Measurements from ENCODE around the gene ARRB2.

The ARRB2 gene

GRCh38 chr17:4744999-4745969 lies 34.9 kb downstream of the ARRB2 start:
- Histone ChIP-seq H3K9me2 (replicated peaks; ENCODE audit: insufficient read depth, low read length) (no peaks in the 10 kb centered on the region), H3K79me2 (ENCODE audit: insufficient read depth, low read length) (no peaks in the 10 kb centered on the region), H3K4me3 (ENCODE audit: insufficient read depth, low read length, poor library complexity, severe bottlenecking) (no peak overlapping the region), H3K9me3 (ENCODE audit: insufficient read depth, low read length) (no peaks in the 10 kb centered on the region), H2AFZ (ENCODE audit: low read depth, low read length, severe bottlenecking) (no peak overlapping the region), H3F3A (ENCODE audit: insufficient read depth) (no peaks in the 10 kb centered on the region), H4K20me1 (ENCODE audit: low read depth, low read length) (no peaks in the 10 kb centered on the region), H3K9ac (ENCODE audit: low read length) (no peak overlapping the region), H3K4me2 (ENCODE audit: low read depth, low read length, poor library complexity, severe bottlenecking) (no peak overlapping the region), H3K36me3 (ENCODE audit: low read length) (no peaks in the 10 kb centered on the region), H3K27ac (ENCODE audit: low read depth, low read length) (no peak overlapping the region), H3K27me3 (ENCODE audit: low read length) (no peaks in the 10 kb centered on the region)
- TF ChIP-seq CTCF (IDR thresholded peaks at IDR 0.05; ENCODE audit: insufficient read depth, low read length, poor library complexity, severe bottlenecking) (no peak), EZH2phosphoT487 (conservative IDR thresholded peaks at IDR 0.05; ENCODE audit: low read length) (no peak)

GRCh38 chr17:4747847-4748246 lies 37.4 kb downstream of the ARRB2 start:
- Histone ChIP-seq H3K36me3 (ENCODE audit: low read length) (no peaks in the 10 kb centered on the region), H3K27me3 (ENCODE audit: low read length) (no peaks in the 10 kb centered on the region), H3K9me2 (replicated peaks; ENCODE audit: insufficient read depth, low read length) (no peaks in the 10 kb centered on the region), H3K27ac (ENCODE audit: low read depth, low read length) (no peak overlapping the region), H3K4me3 (ENCODE audit: insufficient read depth, low read length, poor library complexity, severe bottlenecking) (no peak overlapping the region), H3K9me3 (ENCODE audit: insufficient read depth, low read length) (no peaks in the 10 kb centered on the region), H3K79me2 (ENCODE audit: insufficient read depth, low read length) (no peaks in the 10 kb centered on the region), H3F3A (ENCODE audit: insufficient read depth) (no peaks in the 10 kb centered on the region), H2AFZ (ENCODE audit: low read depth, low read length, severe bottlenecking) (no peak overlapping the region), H3K9ac (ENCODE audit: low read length) (no peak overlapping the region), H3K4me2 (ENCODE audit: low read depth, low read length, poor library complexity, severe bottlenecking) (no peak overlapping the region), H4K20me1 (ENCODE audit: low read depth, low read length) (no peaks in the 10 kb centered on the region)
- TF ChIP-seq EZH2phosphoT487 (conservative IDR thresholded peaks at IDR 0.05; ENCODE audit: low read length): no peak
- no peak for TF ChIP-seq CTCF (IDR thresholded peaks at IDR 0.05; ENCODE audit: insufficient read depth, low read length, poor library complexity, severe bottlenecking)

- Histone ChIP-seq H3K36me3 (ENCODE audit: low read length) (no peaks in the 10 kb centered on the region), H3K9me2 (replicated peaks; ENCODE audit: insufficient read depth, low read length) (no peaks in the 10 kb centered on the region), H3K4me3 (ENCODE audit: insufficient read depth, low read length, poor library complexity, severe bottlenecking) (no peak overlapping the region), H3F3A (ENCODE audit: insufficient read depth) (no peaks in the 10 kb centered on the region), H4K20me1 (ENCODE audit: low read depth, low read length) (no peaks in the 10 kb centered on the region), H3K27me3 (ENCODE audit: low read length) (no peaks in the 10 kb centered on the region), H3K4me2 (ENCODE audit: low read depth, low read length, poor library complexity, severe bottlenecking) (no peak overlapping the region), H3K79me2 (ENCODE audit: insufficient read depth, low read length) (no peaks in the 10 kb centered on the region), H3K27ac (ENCODE audit: low read depth, low read length) (no peak overlapping the region), H3K9me3 (ENCODE audit: insufficient read depth, low read length) (no peaks in the 10 kb centered on the region), H3K9ac (ENCODE audit: low read length) (no peak overlapping the region), H2AFZ (ENCODE audit: low read depth, low read length, severe bottlenecking) (no peak overlapping the region)
- TF ChIP-seq EZH2phosphoT487 (conservative IDR thresholded peaks at IDR 0.05; ENCODE audit: low read length): no peak
- TF ChIP-seq CTCF (IDR thresholded peaks at IDR 0.05; ENCODE audit: insufficient read depth, low read length, poor library complexity, severe bottlenecking): no peak
These were observed 38.3 kb downstream of the ARRB2 start for GRCh38 chr17:4748686-4749085.
